Measurements from ENCODE around the gene CLDN14. TPM values are rescaled to one million over a fixed set of nuclear protein-coding genes. Genes with fewer than 3 reads are reported as not detected.

Gene CLDN14
- total RNA-seq, 1 donor from 2014 or later: not detected

GRCh38 chr21:36473203-36473602 lies 6.7 kb downstream of the CLDN14 start:
- intact Hi-C loops (cut with micrococcal nuclease): no loop called here

DNA sequence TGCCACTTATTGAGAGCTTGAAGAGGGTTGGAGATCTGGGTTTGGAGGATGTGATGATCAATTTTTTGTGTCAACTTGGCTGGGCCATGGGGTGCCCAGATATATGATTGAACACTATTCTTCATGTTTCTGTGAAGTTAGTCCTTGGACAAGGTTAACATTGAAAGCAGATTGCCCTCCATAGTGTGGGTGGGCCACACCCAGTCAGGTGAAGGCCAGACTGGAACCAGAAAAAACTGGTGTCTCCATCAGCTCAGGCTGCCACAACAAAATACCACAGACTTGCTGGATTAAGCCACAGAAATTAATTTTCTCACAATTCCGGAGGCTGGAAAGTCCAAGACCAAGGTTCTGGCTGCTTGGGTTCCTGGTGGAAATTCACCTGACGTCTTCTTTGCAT lies 7.5 kb downstream of the CLDN14 start:
- intact Hi-C loops (cut with micrococcal nuclease): no loop called here

GRCh38 chr21:36471254-36471723 lies 8.6 kb downstream of the CLDN14 start:
- intact Hi-C loops (cut with micrococcal nuclease): no loop called here

DNA sequence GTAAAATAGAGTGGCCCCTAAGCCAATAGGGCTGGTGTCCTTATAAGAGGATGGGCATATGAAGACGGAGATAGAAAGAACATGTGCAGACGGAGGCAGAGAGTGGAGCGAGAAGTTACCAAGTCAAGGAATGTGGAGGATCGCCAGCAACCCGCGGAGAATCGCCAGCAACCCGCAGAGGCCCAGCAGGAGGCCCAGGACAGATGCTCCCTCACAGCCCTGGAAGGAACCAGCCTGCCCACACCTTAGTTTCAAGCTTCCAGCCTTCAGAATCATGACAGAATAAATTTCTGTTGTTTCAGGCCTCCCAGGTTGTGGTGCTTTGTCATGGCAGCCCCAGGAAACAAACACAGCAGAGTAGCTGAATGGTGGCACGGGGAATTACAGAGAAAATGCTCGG lies 9.6 kb downstream of the CLDN14 start:
- intact Hi-C loops (cut with micrococcal nuclease): no loop called here

GRCh38 chr21:36466061-36466511 lies 13.8 kb downstream of the CLDN14 start:
- intact Hi-C loops (cut with micrococcal nuclease): no loop called here

- intact Hi-C loops (cut with micrococcal nuclease): no loop called here
Observed at GRCh38 chr21:36465478-36465877, 14.4 kb downstream of the CLDN14 start.

DNA sequence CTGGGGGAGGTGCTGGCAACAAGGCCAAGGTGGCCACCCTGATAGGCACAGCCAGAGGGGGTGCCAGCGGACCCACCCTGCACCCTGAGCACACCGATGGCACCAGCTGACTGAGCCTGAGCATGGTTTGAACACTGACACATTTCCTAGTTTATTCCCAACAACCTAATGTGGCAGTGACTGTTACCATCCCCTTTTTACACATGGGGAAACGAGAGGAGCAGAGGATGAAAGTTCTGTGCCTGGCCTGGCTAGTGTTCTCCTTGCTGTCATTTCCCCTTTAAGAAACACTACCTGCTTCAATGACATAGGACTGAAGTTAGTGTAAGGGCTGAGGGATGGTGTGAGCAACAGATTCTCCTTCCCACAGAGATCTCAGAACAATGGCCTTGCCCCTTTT lies 15.3 kb downstream of the CLDN14 start:
- intact Hi-C loops (cut with micrococcal nuclease): no loop called here

DNA sequence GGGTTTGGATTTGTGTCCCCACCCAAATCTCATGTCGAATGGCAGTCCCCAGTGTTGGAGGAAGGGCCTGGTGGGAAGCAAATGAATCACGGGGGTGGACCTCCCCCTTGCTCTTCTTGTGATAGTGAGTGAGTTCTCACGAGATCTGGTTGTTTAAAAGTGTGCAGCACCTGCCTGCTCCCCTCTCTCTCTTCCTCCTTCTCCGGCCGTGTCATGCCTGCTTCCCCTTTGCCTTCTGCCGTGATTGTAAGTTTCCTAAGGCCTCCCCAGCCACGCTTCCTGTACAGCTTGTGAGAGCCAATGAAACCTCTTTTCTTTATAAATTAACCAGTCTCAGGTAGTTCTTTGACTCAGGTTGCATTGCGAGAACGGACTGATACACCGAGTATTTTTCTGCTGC lies 15.9 kb downstream of the CLDN14 start:
- intact Hi-C loops (cut with micrococcal nuclease): no loop called here

DNA sequence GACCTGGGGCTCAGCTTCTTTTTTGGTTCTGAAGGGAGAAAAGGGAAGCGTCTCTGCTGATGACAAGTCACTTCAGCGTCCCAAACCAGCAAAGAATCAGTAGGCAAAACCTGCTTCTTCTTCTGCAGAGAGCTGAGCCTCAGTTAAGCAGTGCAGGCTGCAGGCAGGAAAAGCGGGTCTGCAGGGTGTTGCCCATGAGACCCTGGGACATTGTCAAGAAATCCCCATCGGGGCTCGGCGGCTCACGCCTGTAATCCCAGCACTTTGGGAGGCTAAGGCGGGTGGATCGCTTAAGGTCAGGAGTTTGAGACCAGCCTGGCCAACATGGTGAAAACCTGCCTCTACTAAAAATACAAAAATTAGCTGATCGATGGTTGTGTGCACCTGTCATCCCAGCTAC lies 16.7 kb downstream of the CLDN14 start:
- intact Hi-C loops (cut with micrococcal nuclease): no loop called here

DNA sequence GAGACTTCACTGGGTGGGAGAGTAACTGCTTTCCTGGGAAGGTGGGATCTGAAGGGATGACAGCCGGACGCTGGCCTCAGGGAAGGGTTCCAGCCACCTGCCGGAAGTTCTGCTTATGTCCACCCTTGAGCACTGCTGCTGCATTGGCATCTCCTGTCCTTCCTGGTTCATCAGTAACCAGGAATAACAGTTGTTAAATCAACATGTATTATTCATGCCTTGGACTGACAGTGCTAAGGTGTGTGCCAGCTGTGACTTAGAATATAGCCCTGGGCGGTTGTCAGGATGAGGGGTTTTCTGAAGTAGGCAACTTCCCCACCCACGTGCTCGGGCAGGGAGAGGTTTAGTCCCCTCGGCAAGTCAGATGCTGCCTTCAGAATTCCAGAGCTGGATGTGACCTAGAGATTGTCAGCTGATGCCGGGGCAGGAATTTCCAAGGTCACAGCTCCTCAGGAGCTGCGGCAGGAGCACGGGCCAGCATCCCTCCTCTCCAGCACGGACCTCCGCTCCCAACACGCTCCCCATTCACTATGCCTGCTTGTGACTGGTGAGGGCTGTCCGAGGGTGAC lies 17.9 kb downstream of the CLDN14 start:
- intact Hi-C loops (cut with micrococcal nuclease): no loop called here

GRCh38 chr21:36461277-36461917 lies 18.5 kb downstream of the CLDN14 start:
- intact Hi-C loops (cut with micrococcal nuclease): no loop called here

GRCh38 chr21:36460866-36461265 lies 19.1 kb downstream of the CLDN14 start:
- intact Hi-C loops (cut with micrococcal nuclease): no loop called here

- intact Hi-C loops (cut with micrococcal nuclease): no loop called here
Observed at GRCh38 chr21:36459098-36459497, 20.8 kb downstream of the CLDN14 start.

- intact Hi-C loops (cut with micrococcal nuclease): no loop called here
Observed at GRCh38 chr21:36456729-36457414, 23.1 kb downstream of the CLDN14 start.

GRCh38 chr21:36454706-36455105 lies 25.2 kb downstream of the CLDN14 start:
- intact Hi-C loops (cut with micrococcal nuclease): no loop called here

GRCh38 chr21:36454093-36454531 lies 25.8 kb downstream of the CLDN14 start:
- intact Hi-C loops (cut with micrococcal nuclease): no loop called here

GRCh38 chr21:36452281-36452825 lies 27.6 kb downstream of the CLDN14 start:
- intact Hi-C loops (cut with micrococcal nuclease): no loop called here

DNA sequence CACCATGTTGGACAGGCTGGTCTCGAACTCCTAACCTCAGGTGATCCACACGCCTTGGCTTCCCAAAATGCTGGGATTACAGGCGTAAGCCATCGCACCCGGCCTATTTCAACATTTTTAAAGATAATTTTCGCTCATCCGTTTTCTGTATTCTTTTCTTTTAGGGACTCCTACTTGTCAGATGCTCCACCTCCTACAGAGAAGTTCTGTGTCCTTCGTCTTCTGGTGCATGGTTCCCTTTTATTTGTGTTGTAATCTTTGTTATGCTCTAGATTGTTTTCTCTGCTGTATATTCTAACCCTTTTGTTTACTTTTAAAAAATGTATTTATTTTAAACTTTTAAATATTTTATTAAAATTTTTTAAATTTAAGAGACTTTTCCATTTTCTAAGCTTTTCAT lies 28.4 kb downstream of the CLDN14 start:
- intact Hi-C loops (cut with micrococcal nuclease): no loop called here

GRCh38 chr21:36450511-36450910 lies 29.4 kb downstream of the CLDN14 start:
- intact Hi-C loops (cut with micrococcal nuclease): no loop called here

GRCh38 chr21:36446301-36446700 lies 33.6 kb downstream of the CLDN14 start:
- intact Hi-C loops (cut with micrococcal nuclease): no loop called here

GRCh38 chr21:36441715-36442114 lies 38.2 kb downstream of the CLDN14 start:
- intact Hi-C loops (cut with micrococcal nuclease): no loop called here

GRCh38 chr21:36437745-36438128 lies 42.2 kb downstream of the CLDN14 start:
- intact Hi-C loops (cut with micrococcal nuclease): no loop called here
